Inflammatory macrophage treated with lipopolysaccharide for 1 hour (primary cell): ENCODE results near the gene NCF4.

Experiments used
- DNase-seq, 2 donors: peaks; one replicate each; pipeline ENCODE4 v3.0.0-alpha.2; 2020 to 2022

Gene NCF4

DNA sequence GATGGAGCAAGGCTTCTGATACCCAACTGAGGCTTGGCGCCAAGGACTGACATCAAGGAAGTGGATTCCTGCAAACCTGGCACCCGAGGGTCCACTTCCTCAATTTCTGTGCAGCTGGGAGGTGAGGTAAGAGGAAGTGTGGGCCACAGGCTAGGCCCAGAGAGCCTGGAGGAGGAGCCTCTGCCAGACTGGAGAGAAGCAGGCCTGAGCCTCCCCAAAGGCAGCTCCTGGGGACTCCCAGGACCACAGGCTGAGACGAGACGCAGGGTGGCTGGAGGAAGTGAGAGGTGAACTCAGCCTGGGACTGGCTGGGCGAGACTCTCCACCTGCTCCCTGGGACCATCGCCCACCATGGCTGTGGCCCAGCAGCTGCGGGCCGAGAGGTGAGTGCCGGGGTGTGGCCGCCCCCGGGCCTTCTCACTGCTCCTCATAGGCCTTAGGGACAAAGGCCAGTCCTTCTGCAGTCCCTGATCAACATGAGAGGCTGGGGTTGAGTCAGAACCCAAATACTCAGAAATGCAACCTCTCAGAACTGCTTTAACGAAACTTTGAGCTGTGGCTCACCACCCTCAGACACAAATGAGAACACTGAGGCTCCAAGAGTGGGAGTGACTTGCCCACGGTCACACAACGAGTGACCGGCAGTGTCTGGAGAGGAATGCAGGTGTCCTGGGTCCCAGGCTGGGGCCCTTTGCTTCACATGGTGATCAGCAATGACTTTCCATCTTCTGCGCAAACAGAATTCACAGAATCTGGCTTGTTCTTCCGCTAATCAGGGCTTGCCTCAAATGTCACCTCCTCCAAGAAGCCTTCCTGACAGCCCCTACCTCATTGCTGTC lies at the start of gene NCF4:
NCF4 (plus strand) TSS at position 186 of the 839 bp plus-strand sequence; CDS start at position 352, 166 bp downstream.
- peak; percentile 88 to 96 for DNase-seq

DNA sequence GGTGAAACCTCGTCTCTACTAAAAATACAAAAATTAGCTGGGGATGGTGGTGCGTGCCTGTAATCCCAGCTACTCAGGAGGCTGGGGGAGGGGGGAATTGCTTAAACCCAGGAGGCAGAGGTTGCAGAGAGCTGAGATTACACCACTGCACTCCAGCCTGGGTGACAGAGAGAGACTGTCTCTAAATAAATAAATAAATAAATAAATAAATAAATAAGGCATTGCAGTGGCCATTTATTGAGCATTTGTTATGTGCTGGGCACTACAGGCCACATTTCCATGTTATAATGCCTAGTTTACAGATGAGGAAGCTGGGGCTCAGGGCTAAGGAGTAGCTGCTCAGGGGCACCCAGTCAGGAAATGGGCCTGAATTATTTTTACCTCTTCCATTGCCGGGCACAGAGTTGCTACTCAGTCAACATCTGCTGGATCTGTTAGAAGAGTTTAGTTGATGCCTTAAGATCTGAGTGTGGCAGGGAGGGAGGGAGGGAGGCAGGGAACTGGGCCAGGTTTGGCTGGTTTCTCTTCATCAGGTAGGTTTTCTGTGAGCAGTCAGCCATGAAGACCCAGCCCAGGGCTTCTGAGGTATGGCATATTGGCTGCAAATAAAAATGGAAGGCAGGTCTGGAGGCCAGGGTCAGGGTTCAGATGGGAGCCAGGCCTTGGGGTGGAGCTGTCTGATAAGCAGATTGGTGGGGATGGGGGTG lies 49.6 kb upstream of the NCF4 start:
- no peak for DNase-seq

DNA sequence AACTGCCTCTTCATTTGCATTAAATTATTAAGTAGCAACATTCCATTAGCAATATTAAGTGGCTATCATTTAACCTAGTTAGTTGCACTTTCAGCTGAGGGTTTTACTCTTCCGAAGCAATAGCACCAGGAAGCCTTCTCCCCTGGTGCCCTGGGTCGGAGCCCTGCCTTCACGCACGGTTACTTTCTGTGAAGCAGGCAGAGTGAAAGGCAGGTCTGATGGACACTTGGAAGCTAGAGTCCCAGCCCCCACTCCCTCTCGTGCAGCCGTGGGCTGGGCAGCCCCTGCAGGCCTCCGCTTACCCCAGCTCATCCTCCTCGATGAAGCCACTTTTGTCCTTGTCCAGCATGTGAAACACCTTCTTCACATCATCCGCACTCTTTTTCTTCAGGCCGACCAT lies 46.0 kb upstream of the NCF4 start:
- DNase-seq, result no peak

DNA sequence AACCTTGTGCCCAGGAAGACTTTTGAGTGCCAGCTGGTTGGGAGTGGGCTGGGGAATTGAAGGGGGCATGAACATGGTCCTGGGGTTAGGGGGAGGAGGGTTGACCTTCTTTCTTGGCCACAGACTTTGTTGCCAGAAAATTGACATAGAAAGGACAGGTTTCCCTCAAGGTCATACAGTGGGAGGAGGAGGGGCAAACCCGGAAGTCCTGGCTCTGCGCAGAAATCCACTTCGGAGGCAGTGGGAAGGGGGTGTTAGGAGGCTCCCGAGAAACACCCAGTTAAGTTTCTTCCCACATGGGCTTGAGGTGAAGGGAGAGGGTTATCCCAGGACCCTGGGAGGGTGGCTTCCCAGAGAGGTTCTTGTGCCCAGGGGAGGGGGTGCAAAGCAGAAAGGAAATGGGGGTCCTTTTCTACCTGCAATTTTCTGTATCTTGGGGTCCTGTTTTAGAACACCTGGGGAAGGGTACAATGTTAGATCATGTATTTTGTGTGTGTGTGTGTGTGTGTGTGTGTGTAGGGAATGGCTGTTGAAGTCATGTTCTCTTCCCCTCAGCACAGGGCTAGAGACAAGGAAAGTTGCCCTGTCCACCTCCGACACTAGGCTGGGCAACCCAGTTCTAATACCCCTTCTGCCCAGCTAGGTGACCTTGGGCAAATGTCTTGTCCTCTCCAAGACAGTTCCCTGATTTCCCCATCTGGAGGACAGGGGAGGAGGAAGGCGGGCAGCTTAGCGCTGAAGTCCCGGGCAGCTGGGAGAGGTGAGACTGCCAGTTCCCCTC lies 45.1 kb upstream of the NCF4 start:
- no peak for DNase-seq

DNA sequence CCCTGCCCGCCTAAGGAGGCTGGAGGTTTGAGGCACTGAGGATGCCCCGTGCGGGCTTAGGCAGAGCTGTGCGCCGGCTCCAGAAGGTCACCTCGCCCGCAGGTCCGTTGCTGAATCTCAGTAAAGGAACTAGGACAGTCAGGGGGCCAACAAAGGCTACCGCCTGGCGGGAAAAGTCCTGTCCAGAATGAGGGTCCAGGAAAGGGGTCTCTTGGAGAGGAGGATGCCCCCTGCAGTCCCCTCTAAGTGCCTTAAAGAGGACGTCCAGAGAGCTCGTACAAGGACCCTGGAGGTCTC lies 44.5 kb upstream of the NCF4 start:
- DNase-seq, result no peak

DNA sequence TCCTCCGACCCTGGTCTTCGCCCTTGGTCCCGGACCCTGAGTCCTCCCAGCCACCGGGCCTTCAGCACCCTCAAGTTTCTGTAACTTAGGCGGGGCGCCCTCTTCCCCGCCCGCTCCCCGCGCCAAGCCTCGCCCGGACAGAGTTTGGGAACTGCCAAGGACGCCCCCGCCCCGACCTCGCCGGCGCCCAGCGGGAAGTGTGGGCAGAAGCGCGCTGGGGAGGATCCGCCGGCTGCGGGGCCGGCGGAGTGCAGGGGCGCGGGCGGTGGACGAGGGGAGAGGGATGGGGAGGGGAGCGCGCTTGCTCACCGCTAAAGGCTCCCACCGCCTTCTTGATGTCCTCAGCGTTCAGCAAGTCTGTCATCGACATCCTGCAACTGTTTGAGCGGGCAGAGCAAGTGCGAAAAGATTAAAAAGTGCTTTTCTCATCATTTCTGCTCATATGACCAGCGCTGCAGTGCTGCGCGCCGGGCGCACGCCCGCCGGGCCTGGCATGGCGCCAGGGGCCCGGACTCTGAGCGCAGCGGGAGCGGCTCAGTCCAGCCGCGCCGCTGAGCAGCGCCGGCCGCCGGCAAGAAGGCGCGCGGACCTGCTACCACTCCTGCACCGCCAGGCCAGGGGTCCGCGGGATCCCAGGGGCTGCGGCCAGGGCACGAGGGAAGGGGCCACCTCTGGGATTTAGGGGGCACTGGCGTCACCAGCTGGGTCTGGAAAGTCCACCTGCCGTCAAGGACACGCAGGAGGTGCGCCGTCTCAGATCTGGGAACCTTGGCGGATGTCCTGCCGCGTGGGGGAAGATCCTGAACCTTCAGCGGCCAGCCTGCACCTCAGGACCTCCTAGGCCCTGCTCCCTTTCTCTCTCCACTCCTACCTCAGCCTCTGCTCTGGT lies 43.9 kb upstream of the NCF4 start, which contains the start of gene PVALB:
PVALB (minus strand) TSS at position 400 of the 889 bp plus-strand sequence; CDS start at position 370, 30 bp downstream.
- peak; percentile 44 to 57 for DNase-seq

DNA sequence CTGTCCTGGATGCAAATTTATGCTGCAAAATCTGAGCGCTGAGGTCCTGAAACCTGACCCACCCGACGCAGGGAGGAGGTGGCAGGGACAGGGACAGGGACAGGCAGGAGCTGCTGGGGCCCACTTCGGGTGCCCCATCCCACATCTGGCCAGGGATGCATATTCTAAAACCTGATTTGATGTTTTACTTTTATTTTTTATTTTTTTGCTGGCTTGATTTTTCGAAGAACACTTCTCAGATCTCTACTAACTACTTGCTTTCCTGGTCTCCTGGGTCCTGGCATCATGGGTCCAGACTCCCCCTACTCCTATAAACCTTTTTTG lies 43.3 kb upstream of the NCF4 start:
- no peak for DNase-seq

DNA sequence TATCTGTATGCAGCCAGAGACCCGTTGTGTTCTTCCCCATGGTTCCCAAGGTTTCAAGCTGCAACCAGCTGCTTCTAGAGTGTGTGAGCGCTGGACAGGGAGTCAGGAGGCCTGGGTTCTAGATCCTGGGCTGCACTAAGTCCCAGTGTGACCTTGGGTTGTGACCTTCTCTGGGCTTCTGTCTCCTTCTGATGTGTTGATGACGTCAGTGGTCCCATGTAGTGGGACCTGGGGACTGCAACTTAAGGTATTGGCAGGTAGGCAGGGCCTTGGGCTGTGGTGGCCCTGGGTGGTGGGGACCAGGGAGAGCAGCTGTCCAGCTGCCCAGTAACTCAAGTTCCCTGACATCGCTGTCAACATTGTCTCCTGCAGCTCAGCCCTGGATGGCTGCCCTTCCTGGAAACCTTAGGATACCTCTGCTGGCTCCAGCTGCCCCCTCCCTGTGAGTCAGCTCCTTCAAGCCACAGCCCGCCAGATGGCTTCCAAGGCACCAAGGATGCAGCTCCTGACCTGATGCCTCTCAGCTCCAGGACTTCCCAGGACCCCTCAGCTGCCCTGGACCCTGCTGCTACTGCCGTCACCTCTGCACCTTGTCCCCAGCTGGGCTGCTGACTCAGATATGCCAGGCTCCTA lies 42.7 kb upstream of the NCF4 start:
- no peak for DNase-seq

DNA sequence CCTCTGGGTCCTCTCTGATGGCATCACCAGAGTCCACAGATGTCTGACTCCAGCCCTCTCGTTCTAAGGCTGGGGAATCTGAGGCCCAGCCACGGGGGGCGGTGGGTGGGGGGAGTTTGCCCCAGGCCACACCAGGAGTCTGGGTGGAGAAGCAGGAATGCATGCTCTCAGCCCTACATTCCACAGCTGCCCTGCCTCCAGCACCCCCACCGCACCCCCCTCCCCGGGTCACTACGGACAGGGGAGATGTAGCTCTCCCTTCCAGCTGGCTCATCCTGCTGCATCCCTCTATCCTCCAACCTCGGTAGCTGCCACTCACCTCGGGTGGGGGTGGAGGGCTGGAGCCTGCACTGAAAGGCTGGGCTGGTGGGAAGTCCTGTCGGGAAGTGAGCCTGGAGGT lies 41.7 kb upstream of the NCF4 start:
- DNase-seq, result no peak

DNA sequence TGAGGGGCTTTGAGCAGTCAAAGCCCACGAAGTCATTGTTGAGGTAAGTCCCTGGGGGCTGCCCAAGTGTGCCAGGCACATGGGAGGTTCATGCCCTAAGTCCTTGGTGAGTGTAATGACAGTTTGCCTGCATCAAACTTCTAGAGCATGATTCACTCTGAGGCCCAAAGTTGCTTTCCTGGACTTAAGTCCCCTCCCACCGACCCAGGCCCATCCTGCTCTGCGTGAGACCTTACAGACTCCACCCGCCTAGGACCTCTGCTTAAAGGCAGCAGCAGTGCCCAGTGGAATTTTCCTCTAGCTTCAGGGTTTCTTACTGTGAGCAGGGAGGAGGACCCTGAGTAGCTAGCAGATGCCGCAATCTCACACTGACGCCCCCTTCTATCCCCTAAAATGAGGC lies 38.2 kb upstream of the NCF4 start:
- no peak for DNase-seq

DNA sequence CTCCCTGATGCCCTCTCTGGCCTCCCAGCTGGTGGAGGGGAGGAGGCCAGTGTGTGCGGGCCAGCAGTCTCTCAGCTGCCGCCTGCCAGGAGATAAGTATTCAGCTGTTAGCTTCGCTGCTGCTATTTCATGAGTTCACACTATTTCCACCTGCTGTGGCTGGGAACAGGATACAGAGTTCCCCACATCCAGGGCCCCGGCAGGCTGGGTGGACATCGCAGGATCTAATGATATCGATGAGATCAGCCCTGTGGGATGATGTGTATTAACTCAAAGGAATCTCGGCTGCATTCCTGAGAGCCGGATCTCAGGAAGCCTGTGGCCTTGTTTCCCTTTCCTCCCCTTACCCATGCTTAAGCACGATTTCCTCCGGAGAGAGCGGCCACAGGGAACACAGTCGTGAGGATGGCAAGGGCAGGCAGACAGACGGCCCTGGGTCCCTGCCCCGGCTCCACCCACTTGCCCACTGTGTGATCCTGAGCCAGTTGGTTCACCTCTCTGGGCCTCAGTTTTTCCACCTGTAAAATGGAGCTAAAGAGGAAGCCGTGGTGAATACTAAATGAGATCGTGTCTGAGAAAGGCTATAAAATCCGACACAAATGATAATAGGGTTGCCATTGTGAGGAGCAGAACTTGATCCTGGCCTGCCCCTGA lies 37.5 kb upstream of the NCF4 start:
- DNase-seq, result no peak

DNA sequence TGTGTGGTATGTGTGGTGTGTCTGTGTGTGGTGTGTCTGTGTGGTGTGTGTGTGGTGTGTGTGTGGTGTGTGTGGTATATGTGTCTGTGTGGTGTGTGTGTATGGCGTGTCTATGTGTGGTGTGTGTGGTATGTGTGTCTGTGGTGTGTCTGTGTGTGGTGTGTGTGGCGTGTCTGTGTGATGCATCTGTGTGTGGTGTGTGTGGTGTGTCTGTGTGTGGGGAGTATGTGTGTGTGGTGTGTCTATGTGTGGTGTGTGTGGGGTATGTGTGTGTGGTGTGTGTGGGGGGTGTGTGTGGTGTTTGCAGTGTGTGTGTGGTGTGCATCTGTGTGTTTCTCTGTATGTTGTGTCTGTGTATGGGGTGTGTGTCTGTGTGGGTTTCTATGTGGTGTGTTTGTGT lies 36.2 kb upstream of the NCF4 start:
- DNase-seq, result no peak

DNA sequence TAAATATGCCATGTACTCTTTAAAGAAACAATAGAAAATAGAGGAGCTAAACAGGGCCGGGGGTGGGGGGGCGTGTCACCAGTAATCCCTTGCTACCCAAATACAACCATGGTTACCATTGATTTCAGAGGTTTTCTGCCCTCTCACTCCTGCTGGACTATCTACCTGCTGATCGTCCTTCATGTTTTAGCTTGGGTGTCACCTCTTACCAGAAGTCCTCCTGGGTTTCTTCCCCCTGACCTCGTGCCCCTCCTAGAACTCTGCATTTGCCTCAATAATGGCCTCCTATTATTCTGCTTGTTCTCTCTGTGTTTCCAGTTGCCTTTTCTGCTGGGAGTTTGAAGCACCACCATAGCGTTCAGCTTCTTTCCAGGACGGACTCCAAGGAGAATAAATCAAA lies 34.5 kb upstream of the NCF4 start:
- DNase-seq, result no peak

DNA sequence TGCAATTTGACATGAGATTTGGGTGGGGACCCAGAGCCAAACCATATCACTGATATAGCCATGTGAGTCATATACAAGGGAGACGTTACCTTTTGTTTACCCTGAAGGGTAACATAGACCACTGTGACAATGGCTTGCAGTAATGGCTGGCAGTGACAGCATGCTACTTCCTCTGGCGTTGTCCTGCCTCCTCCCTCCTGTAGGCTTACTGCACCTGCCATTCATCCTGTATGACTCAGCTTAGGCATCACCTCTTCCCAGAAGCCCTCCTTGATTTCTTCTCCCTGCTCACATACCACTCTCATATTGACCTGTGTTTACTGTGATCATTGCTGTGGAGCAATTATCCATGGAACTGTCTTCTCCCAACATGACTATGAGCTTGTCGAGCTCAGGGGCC lies 32.0 kb upstream of the NCF4 start:
- DNase-seq, result no peak

DNA sequence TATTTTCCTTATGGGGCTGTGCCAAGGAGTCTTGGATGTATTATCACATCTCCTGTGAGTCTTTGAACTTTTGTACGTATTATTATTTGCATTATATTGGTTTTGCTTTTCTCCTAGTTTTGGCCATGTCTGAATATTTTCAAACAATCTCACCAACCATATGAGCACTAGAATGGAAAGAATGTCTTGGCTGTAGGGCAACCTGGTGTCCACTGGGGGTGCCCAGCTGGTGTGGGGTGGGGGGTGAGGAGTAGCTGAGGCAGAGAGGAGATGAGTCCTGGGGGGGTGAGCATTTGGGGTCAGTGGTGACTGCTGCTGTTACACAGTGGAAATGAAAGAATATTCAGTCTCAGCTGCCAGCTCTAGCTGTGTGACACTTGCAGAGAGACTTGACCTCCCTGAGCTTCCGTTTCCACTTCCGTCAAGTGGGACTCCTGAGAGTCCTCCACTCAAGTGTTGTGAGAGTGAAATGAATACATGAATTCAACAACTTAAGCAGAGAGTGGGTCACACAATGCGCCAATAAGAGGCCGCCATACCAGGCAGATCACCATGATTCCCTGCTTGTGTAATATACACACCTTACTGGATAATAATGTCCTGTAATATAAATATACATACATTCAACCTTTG lies 31.3 kb upstream of the NCF4 start:
- DNase-seq, result no peak

DNA sequence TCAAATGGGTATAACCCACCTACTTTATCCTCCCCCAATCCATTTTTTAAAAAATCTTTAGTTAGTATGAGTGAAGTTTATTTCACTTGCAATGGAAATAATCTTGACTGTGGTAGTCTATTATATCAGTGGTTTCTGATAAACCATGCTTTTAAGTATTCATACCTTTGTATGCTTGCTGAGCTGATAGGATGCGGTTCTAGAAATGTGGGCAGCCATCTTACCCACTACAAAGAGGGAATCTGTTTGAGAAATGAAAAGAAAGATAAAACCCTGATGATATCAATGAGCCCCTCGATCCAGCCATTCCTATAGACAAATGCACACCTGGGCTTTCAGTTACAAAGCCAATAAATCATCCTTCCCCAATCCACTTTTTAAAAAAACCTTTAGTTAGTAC lies 30.2 kb upstream of the NCF4 start:
- no peak for DNase-seq

DNA sequence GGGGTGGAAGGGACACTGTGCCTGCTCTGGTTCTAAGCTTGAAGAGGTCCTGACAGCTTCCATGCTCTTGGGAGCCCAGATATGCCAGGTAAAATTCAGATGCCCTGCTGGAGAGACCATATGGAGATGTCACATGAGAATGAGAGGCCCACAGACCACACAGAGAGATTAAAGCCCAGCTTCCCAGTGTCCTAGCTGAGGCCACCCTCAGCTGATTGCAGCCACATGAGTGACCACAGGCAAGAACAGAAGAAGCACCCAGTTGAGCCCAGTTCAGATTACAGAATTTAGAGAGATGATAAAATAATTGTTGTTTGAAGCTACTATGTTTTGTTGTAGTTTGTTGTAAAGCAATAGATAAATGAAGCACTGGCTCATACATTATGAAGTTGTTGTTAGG lies 29.6 kb upstream of the NCF4 start:
- DNase-seq, result peak in 1 of 2 donors; percentile 26

DNA sequence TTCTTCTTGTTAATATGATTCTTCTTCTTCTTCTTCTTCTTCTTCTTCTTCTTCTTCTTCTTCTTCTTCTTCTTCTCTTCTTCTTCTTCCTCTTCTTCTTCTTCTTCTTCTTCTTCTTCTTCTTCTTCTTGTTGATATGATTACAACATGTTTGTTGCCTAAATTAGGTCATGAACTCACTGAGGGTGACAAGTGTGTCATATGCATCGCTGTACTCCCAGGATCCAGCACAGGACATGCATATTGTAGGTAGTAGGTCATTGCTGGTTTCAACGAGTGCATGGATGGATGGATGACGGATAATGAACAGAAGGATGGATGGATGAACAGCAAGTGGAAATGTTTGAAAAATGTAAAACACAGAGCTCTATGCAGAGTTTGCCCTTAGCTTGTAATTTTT lies 29.1 kb upstream of the NCF4 start:
- DNase-seq, result peak; percentile 38 to 56

DNA sequence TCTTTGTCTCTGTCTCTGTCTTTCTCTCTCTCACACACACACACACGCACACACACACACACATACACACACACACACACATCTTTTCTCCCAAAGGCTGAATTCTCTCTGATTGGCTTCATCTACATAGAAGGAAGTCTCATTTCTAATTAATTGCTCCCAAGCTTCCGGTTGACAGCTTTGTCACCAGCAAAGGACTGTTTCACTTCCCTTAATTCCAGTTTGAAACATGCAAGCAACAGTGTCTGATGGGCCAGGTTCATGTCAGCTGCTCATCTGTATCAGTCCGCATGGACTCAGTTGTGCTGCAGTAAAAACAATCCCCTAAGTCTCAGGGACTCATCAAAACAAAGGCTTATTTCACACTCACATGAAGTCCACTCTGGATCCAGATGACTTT lies 27.7 kb upstream of the NCF4 start:
- peak; percentile 56 to 63 for DNase-seq

DNA sequence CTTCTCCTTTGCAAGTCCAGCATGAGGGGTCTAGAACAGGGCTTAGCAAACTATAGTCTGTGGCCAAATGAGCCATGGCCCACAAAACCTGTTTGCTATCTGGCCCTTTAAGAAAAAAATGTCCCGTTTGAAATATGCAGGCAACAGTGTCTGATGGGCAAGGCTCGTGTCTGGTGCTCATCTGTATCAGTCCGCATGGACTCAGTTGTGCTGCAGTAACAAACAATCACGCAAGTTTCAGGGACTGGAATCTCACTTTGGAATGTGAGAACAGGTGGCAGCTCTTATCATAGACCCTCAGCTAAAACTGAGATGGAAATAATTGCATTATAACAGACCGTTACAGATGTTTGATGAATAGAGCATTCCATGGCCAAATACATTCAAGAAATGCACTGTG lies 24.9 kb upstream of the NCF4 start:
- DNase-seq, result no peak
